Caco-2 (cell line): Measurements from ENCODE around the gene TBC1D8. TPM values are rescaled to one million over a fixed set of nuclear protein-coding genes. Genes with fewer than 3 reads are reported as not detected.

Source experiments
- BruUV-seq: library from RNA; stranded (reverse); fragments of 400-500 nt; replicated peaks from 2 replicates; lab custom pipeline; 2021; lab: Mats Ljungman, UMichigan
- CTCF ChIA-PET: fragments of 300-600 bp; sonication (Branson Sonifier 250); formaldehyde crosslinking; loops from one replicate; lab custom pipeline; 2022; ENCODE audit warnings: antibody characterized with exemption; lab: Charles Lee
- POLR2A ChIA-PET: fragments of 300-600 bp; sonication (Branson Sonifier 250); formaldehyde crosslinking; loops from one replicate; lab custom pipeline; 2022; ENCODE audit warnings: antibody characterized with exemption; lab: Charles Lee
- DNase-seq, 2 experiments: peaks; one replicate each; pipeline versions ENCODE4 v3.0.0 to v3.0.0-alpha.2; 2020 to 2022
- H3K27me3 ChIP-seq: replicated peaks from 2 replicates; pipeline ENCODE4 v1.6.0; 2011; ENCODE audit warnings: low read length; ENCODE audit not compliant: control insufficient read depth, insufficient read depth
- H3K36me3 ChIP-seq: 2 replicates; pipeline ENCODE4 v1.5.1; 2011; ENCODE audit warnings: low read length; ENCODE audit not compliant: control insufficient read depth, insufficient read depth
- H3K4me1 ChIP-seq: fragments of 250-450 bp; sonication (Bioruptor Pico); 2 replicates; pipeline ENCODE4 v1.5.1; 2020; ENCODE audit warnings: mild to moderate bottlenecking
- H3K4me3 ChIP-seq: 2 replicates; pipeline ENCODE4 v1.5.1; 2011; ENCODE audit warnings: low read depth, mild to moderate bottlenecking, control low read depth, low read length
- H3K9me3 ChIP-seq: fragments of 250-450 bp; sonication (Bioruptor Pico); 2 replicates; pipeline ENCODE4 v1.5.1; 2020; ENCODE audit warnings: mild to moderate bottlenecking, moderate library complexity
- H3K27ac Mint-ChIP-seq: one replicate; pipeline ENCODE4 v1.8.0; 2022; ENCODE audit warnings: mixed read lengths; ENCODE audit not compliant: unreplicated experiment
- H3K27me3 Mint-ChIP-seq: one replicate; pipeline ENCODE4 v1.8.0; 2022; ENCODE audit warnings: mixed read lengths; ENCODE audit not compliant: insufficient read depth, unreplicated experiment
- H3K36me3 Mint-ChIP-seq: one replicate; pipeline ENCODE4 v1.8.0; 2022; ENCODE audit warnings: mild to moderate bottlenecking, mixed read lengths; ENCODE audit not compliant: insufficient read depth, unreplicated experiment
- H3K4me1 Mint-ChIP-seq: one replicate; pipeline ENCODE4 v1.8.0; 2022; ENCODE audit warnings: low read depth, mixed read lengths; ENCODE audit not compliant: unreplicated experiment
- H3K4me3 Mint-ChIP-seq: one replicate; pipeline ENCODE4 v1.8.0; 2022; ENCODE audit warnings: mild to moderate bottlenecking, moderate library complexity, mixed read lengths; ENCODE audit not compliant: unreplicated experiment
- H3K9me3 Mint-ChIP-seq: one replicate; pipeline ENCODE4 v1.8.0; 2022; ENCODE audit warnings: mixed read lengths; ENCODE audit not compliant: unreplicated experiment
- intact Hi-C: fragments of 100-400 bp; cut with micrococcal nuclease; formaldehyde crosslinking; loops from one replicate; pipeline ENCODE4 v1.10.0; 2022; ENCODE audit not compliant: unreplicated experiment
- total RNA-seq: library from RNA; stranded (reverse); gene quantifications from 2 replicates; pipeline ENCODE4 v1.2.3, GENCODE V29; 2022
- TF ChIP-seq, protein P1 (sequence below), 2 experiments: fragments of 200-600 bp in 1 of 2; IDR thresholded peaks; 1 replicate in 1 of 2; 2 replicates in 1 of 2; pipeline versions ENCODE4 v1.5.1 to v1.8.0; 2011 to 2022; ENCODE audit warnings: antibody characterized with exemption in 1 of 2, control low read depth in 1 of 2, inconsistent platforms in 1 of 2, low read depth in 1 of 2, low read length in 1 of 2, mild to moderate bottlenecking in 1 of 2, moderate library complexity in 1 of 2; ENCODE audit not compliant: insufficient read depth in 1 of 2, severe bottlenecking in 1 of 2, unreplicated experiment in 1 of 2

Gene TBC1D8
- total RNA-seq, 1 experiment from 2014 or later: 29.5 TPM

DNA sequence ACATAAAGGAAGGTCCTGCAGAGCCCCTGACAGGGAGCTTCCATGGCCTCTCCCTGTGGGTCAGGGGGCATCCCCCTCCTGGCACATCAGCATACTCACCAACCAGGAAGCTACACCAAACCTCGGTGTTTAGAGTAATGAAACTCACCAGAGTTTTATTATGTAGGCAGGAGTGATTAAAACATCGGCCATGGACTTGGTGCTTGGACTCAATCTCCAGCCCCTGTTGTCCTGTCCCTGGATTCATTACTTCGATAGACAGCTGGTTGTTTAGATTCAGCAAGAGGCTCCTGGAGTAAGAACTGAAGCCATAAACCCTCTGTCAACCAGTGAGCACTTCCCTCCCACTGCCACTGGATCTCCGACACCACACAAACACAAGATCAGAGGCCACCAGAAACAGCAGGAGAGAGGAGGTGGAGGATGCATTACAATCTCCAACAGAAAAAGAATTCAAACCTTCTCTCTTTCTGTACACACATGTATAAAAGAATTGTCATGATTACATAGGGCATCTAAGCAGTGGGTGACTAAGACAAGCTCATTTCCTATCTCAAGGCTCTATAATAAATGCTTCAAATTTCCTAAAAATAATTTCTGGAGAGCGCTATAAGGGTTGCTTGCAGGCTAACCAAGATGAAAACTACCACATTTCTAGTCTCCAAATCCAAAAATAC is 27.2 kb downstream of the TBC1D8 start:
- intact Hi-C loops: loop anchor here (2.0 kb wide), 1 partner anchor 27 kb away; the partner anchor contains the start of gene TBC1D8
- Mint-ChIP-seq H3K4me1 (peaks cover 51% of the 10 kb centered on the region), H3K9me3 (no peaks in the 10 kb centered on the region), H3K27me3 (no peaks in the 10 kb centered on the region), H3K4me3 (no peak overlapping the region), H3K27ac (peak overlapping the region; percentile 86), H3K36me3 (no peaks in the 10 kb centered on the region)
- TF ChIP-seq, protein P1, sequence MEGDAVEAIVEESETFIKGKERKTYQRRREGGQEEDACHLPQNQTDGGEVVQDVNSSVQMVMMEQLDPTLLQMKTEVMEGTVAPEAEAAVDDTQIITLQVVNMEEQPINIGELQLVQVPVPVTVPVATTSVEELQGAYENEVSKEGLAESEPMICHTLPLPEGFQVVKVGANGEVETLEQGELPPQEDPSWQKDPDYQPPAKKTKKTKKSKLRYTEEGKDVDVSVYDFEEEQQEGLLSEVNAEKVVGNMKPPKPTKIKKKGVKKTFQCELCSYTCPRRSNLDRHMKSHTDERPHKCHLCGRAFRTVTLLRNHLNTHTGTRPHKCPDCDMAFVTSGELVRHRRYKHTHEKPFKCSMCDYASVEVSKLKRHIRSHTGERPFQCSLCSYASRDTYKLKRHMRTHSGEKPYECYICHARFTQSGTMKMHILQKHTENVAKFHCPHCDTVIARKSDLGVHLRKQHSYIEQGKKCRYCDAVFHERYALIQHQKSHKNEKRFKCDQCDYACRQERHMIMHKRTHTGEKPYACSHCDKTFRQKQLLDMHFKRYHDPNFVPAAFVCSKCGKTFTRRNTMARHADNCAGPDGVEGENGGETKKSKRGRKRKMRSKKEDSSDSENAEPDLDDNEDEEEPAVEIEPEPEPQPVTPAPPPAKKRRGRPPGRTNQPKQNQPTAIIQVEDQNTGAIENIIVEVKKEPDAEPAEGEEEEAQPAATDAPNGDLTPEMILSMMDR (IDR thresholded peaks at IDR 0.05; ENCODE audit: insufficient read depth in 1 of 2, low read depth in 1 of 2, low read length in 1 of 2, severe bottlenecking in 1 of 2, unreplicated experiment in 1 of 2): no peak
- H3K27me3 ChIP-seq: no peaks in the 10 kb centered on the region
- no peak overlapping the region for H3K4me3 ChIP-seq
- DNase-seq: no peak
- no peaks in the 10 kb centered on the region for H3K36me3 ChIP-seq
- ChIA-PET POLR2A (no interaction called here), CTCF (no interaction called here)
- H3K4me1 ChIP-seq: peaks cover 73% of the 10 kb centered on the region
- no peaks in the 10 kb centered on the region; the same call in 1 of the 2 replicates for H3K9me3 ChIP-seq
- no TSS peak for BruUV-seq

DNA sequence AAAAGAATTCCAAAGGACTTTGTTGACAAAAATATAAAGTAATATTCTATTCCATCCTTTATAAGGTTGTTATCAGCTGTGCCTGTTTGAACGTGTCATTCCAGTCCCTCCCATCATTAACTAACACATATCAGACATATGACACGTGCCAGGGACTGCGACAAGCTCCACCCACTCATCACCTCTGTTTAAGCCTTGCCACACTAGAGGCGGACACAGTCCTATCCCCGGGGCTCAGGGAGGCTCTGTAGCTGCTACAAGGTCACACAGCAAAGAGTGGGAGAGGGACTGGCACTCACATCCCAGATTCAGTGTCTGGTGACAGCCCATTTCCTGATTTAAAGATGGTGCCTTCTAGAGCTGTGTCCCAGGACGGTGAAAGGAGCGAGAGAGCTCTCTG is 30.0 kb downstream of the TBC1D8 start:
- no peaks in the 10 kb centered on the region; the same call in 1 of the 2 replicates for H3K9me3 ChIP-seq
- no peak overlapping the region for H3K4me3 ChIP-seq
- peak overlapping the region; percentile 56 for H3K27ac Mint-ChIP-seq
- no peaks in the 10 kb centered on the region for H3K36me3 ChIP-seq
- no peaks in the 10 kb centered on the region for H3K36me3 Mint-ChIP-seq
- intact Hi-C loops: no loop called here
- no peaks in the 10 kb centered on the region for H3K9me3 Mint-ChIP-seq
- no TSS peak for BruUV-seq
- DNase-seq: no peak
- CTCF ChIA-PET: interaction anchor here (1.6 kb wide), 1 partner anchor 84 kb away, joined by 5 read pairs; no protein-coding TSS in a partner anchor
- H3K4me1 ChIP-seq: peaks cover 66% of the 10 kb centered on the region
- H3K4me3 Mint-ChIP-seq: no peak overlapping the region
- H3K27me3 Mint-ChIP-seq: no peaks in the 10 kb centered on the region
- TF ChIP-seq, protein P1 (IDR thresholded peaks at IDR 0.05; ENCODE audit: insufficient read depth in 1 of 2, low read depth in 1 of 2, low read length in 1 of 2, severe bottlenecking in 1 of 2, unreplicated experiment in 1 of 2): no peak
- H3K4me1 Mint-ChIP-seq: peaks cover 28% of the 10 kb centered on the region
- no peaks in the 10 kb centered on the region for H3K27me3 ChIP-seq
- POLR2A ChIA-PET: no interaction called here

DNA sequence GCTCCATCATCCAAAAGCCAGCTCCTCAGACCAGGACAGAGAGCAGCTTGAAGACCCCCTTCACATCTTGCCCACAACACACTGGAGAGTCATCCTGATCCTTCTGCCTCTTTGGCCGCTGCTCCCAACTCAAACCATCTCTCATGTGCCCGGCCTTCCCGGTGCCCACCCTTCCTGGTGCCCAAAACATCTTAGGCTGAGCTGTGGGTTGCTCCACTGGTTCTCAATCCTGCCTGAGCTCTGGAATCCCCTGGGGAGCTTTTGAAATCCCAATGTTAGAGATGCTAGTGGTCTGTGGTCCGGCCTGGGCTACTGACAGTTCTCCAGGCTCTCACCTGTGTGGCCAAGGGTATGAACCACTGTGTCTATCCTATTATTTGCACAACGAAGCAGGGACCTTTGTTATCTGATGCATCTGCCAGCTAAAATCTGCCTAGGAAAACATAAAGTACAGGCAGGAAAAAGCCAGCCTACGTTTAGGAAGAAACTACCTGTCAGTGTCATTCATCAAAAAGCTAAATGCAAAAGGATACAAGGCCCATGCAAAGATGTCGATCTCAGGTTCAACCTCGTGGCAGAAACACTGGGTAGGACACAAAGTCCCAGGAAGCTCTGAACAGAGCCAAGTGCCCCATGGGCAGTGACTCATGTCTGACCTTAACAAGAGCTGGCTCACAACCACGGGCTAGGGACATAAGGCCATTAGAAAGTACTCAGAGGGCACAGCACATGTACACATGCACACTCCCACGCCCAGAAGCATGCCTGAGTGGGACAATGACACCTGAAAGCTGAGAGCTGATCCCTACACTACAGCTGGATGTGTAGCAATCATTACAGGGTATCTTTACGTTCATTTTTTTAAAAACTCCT is 30.8 kb downstream of the TBC1D8 start:
- POLR2A ChIA-PET: no interaction called here
- Histone ChIP-seq H3K4me1 (peaks cover 58% of the 10 kb centered on the region), H3K27me3 (no peaks in the 10 kb centered on the region), H3K36me3 (no peaks in the 10 kb centered on the region), H3K9me3 (no peaks in the 10 kb centered on the region; the same call in 1 of the 2 replicates), H3K4me3 (no peak overlapping the region)
- Mint-ChIP-seq H3K4me3 (no peak overlapping the region), H3K4me1 (peaks cover 20% of the 10 kb centered on the region), H3K27ac (peak overlapping the region; percentile 56), H3K9me3 (no peaks in the 10 kb centered on the region), H3K27me3 (no peaks in the 10 kb centered on the region), H3K36me3 (no peaks in the 10 kb centered on the region)
- intact Hi-C loops: no loop called here
- TF ChIP-seq, protein P1 (IDR thresholded peaks at IDR 0.05; ENCODE audit: insufficient read depth in 1 of 2, low read depth in 1 of 2, low read length in 1 of 2, severe bottlenecking in 1 of 2, unreplicated experiment in 1 of 2): no peak
- peak in 1 of 2 experiments; percentile 53 for DNase-seq
- no TSS peak for BruUV-seq
- CTCF ChIA-PET: interaction anchor here (0.9 to 1.6 kb wide), 2 partner anchors 29 to 83 kb away, joined by 3 to 5 read pairs; no protein-coding TSS in a partner anchor
